ENCODE data around the gene DMBT1.

DNA sequence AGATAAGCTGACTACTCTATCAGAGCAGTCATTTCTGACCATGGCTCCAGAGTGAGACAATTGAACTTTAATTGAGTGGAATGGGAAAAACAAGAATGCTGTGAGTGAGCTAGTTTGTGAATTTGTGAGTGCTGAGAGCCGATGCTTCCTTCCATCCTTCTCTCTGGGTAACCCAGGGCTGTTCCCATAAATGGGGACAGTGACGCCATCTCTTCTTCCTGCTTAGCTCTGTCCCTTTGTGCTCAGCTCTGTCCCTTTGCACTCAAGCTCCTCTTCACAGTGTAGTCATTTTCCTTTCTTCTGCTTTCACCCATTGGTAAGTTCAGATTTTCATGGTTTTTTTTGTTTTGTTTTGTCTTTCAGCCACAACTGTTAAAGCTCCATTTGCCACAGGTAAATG lies 114.7 kb downstream of the DMBT1 start:
- TF ChIP-seq, protein P1, sequence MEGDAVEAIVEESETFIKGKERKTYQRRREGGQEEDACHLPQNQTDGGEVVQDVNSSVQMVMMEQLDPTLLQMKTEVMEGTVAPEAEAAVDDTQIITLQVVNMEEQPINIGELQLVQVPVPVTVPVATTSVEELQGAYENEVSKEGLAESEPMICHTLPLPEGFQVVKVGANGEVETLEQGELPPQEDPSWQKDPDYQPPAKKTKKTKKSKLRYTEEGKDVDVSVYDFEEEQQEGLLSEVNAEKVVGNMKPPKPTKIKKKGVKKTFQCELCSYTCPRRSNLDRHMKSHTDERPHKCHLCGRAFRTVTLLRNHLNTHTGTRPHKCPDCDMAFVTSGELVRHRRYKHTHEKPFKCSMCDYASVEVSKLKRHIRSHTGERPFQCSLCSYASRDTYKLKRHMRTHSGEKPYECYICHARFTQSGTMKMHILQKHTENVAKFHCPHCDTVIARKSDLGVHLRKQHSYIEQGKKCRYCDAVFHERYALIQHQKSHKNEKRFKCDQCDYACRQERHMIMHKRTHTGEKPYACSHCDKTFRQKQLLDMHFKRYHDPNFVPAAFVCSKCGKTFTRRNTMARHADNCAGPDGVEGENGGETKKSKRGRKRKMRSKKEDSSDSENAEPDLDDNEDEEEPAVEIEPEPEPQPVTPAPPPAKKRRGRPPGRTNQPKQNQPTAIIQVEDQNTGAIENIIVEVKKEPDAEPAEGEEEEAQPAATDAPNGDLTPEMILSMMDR (conservative IDR thresholded peaks at IDR 0.05 in 1 of 2, IDR thresholded peaks at IDR 0.05 in 1 of 2; ENCODE audit: extremely low read depth in 1 of 2, insufficient read depth in 1 of 2, low read depth in 1 of 2, low read length in 2 of 2) = no peak
- no peak for TF ChIP-seq EZH2 (IDR thresholded peaks at IDR 0.05; ENCODE audit: borderline replicate concordance, low read length)

All from mammary epithelial cell (primary cell).